Measurements from ENCODE around the gene FRMD4A.

- TF ChIP-seq CTCF (IDR thresholded peaks at IDR 0.05) (no peak), EZH2 (IDR thresholded peaks at IDR 0.05) (no peak), EZH2phosphoT487 (IDR thresholded peaks at IDR 0.05) (no peak)
Measured at GRCh38 chr10:13654846-13655245, 675.9 kb downstream of the FRMD4A start.

Data from neural progenitor cell (in vitro differentiated cells).